ENCODE data around the gene SYNGR1. TPM values are rescaled to one million over a fixed set of nuclear protein-coding genes. Genes with fewer than 3 reads are reported as not detected.

The SYNGR1 gene
- total RNA-seq, 1 donor from 2014 or later: 11.0 TPM

DNA sequence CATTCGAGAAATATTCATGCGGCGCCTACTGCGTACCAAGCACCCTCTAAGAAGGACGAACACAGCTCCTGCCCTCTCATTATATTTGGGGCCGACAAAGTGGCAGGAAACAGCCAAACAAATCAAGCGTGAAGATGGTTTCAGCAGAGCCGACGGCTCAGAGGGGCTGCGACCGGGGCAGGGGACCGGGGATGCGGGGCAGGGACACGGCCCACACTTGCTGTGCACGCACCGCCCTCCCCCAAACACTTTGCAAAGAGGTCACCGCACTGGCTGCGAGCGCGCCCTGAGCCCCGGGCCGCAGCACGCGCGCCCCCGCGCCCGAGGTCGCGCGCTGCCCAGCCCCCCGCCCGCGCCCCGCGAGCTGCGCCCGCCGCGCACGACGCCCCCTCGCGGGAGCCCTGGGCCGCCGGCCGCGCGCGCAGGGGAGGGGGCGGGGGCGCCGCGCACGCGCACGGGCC, 255 bp upstream of the SYNGR1 start:
- Histone ChIP-seq H3K36me3 (no peaks in the 10 kb centered on the region), H3K4me1 (peaks cover 6% of the 10 kb centered on the region), H2AFZ (replicated peaks) (peak overlapping the region; percentile 76), H3K4me3 (peak overlapping the region; percentile 89), H3K27me3 (peaks cover 14% of the 10 kb centered on the region), H3K79me2 (ENCODE audit: low read depth) (no peaks in the 10 kb centered on the region), H3K9ac (no peak overlapping the region), H4K20me1 (ENCODE audit: low read depth) (peaks cover 20% of the 10 kb centered on the region), H3F3A (ENCODE audit: low read depth) (peaks cover 15% of the 10 kb centered on the region), H3K4me2 (peak overlapping the region; percentile 98), H3K27ac (no peak overlapping the region), H3K9me3 (ENCODE audit: low read depth) (no peaks in the 10 kb centered on the region)
- H3K4me1 Mint-ChIP-seq: peaks cover 27% of the 10 kb centered on the region
- TF ChIP-seq EZH2 (IDR thresholded peaks at IDR 0.05) (no peak), EZH2phosphoT487 (IDR thresholded peaks at IDR 0.05) (no peak)
- TF ChIP-seq, protein P1, sequence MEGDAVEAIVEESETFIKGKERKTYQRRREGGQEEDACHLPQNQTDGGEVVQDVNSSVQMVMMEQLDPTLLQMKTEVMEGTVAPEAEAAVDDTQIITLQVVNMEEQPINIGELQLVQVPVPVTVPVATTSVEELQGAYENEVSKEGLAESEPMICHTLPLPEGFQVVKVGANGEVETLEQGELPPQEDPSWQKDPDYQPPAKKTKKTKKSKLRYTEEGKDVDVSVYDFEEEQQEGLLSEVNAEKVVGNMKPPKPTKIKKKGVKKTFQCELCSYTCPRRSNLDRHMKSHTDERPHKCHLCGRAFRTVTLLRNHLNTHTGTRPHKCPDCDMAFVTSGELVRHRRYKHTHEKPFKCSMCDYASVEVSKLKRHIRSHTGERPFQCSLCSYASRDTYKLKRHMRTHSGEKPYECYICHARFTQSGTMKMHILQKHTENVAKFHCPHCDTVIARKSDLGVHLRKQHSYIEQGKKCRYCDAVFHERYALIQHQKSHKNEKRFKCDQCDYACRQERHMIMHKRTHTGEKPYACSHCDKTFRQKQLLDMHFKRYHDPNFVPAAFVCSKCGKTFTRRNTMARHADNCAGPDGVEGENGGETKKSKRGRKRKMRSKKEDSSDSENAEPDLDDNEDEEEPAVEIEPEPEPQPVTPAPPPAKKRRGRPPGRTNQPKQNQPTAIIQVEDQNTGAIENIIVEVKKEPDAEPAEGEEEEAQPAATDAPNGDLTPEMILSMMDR (IDR thresholded peaks at IDR 0.05): no peak
- peaks cover 5% of the 10 kb centered on the region for H3K27me3 Mint-ChIP-seq (ENCODE audit: insufficient read depth, low read depth)
- H3K9me3 Mint-ChIP-seq: no peaks in the 10 kb centered on the region
- no peaks in the 10 kb centered on the region for H3K36me3 Mint-ChIP-seq
- peak overlapping the region; percentile 81 for H3K27ac Mint-ChIP-seq
- H3K4me3 Mint-ChIP-seq: peak overlapping the region; percentile 89
- peak; percentile 88 for DNase-seq (ENCODE audit: low spot score)

DNA sequence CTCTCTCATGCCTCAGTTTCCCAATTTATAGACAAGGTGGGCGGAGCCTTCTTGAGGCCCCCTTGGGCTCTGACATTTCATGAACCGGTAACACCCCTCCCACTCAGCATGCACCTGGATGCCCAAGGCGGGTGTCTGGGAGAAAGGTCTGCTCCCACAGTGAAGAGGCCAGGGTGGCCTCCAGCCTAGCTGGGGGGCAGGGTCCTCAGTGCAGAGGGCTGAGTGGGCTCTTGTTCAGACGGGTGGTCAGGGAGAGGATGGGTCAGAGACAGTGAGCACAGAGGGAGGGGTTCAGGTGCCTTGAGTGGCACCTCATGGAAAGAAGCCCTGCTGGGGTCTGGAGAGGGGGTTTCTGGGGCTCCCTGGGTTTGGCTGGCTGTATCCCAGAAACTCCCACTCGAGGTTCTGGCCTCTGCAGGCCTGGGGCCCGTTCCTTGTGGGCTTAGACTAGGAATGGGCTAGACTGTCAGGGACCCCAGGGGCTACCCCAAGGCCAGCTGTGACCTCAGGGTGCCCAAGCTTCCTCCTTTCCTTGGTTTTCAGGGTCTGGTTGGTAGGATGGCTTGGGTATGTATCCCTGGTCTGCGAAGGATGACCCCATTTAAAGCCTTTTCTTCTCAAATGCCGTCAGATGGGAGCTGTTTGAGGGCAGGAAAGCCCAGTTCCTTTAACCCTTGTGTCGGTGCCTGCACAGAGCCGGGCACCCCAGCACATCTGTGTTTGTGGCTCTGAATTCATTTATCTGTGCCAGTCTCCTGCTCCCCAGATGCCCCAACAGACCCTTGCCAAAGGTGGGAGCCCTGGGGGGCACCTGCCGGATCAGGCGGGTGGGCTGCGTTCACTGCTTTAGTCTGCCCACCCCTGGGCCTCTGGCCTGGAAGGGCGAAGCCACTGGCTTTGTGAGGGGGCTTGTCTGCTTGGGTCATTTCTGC, 1.2 kb downstream of the SYNGR1 start:
- Histone ChIP-seq H4K20me1 (ENCODE audit: low read depth) (peaks cover 20% of the 10 kb centered on the region), H3K27ac (no peak overlapping the region), H3K27me3 (peaks cover 12% of the 10 kb centered on the region), H3K4me1 (peaks cover 6% of the 10 kb centered on the region), H2AFZ (replicated peaks) (peak overlapping the region; percentile 84), H3K4me3 (peak overlapping the region; percentile 89), H3K79me2 (ENCODE audit: low read depth) (no peaks in the 10 kb centered on the region), H3K9ac (no peak overlapping the region), H3K4me2 (peak overlapping the region; percentile 98), H3K9me3 (ENCODE audit: low read depth) (no peaks in the 10 kb centered on the region), H3F3A (ENCODE audit: low read depth) (peaks cover 15% of the 10 kb centered on the region), H3K36me3 (no peaks in the 10 kb centered on the region)
- no peak for DNase-seq (ENCODE audit: low spot score)
- peaks cover 27% of the 10 kb centered on the region for H3K4me1 Mint-ChIP-seq
- H3K27me3 Mint-ChIP-seq (ENCODE audit: insufficient read depth, low read depth): peaks cover 5% of the 10 kb centered on the region
- H3K27ac Mint-ChIP-seq: no peak overlapping the region
- H3K36me3 Mint-ChIP-seq: no peaks in the 10 kb centered on the region
- H3K4me3 Mint-ChIP-seq: peak overlapping the region; percentile 94
- no peaks in the 10 kb centered on the region for H3K9me3 Mint-ChIP-seq
- TF ChIP-seq EZH2 (IDR thresholded peaks at IDR 0.05) (no peak), EZH2phosphoT487 (IDR thresholded peaks at IDR 0.05) (no peak)
- TF ChIP-seq, protein P1 (IDR thresholded peaks at IDR 0.05): no peak

DNA sequence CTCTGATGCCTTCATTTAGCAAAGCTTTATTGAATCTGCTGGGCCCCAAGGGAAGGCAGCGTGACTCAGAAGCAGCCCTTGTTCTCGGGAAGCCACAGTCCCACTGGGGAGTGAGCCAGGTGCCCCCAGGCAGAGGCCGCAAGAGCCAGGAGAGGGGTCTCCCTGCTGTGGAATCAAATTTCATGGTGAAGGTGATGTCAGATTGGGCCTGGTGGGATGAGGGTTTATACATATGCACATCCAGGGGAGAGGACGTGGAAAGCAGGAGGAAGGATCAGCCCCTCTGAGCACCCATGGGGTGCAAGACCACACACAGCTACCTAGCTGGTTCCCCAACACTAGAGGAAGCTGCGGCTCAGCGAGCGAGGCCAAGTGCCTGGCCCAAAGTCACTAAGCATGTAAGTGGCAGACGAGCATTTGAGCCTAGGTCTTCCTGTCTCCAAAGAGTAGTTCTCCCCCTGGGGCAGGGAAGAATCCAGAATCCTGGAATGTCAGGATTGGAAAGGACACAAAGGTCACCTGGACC, 2.0 kb downstream of the SYNGR1 start:
- Histone ChIP-seq H4K20me1 (ENCODE audit: low read depth) (peaks cover 20% of the 10 kb centered on the region), H3K4me1 (peaks cover 6% of the 10 kb centered on the region), H2AFZ (replicated peaks) (no peak overlapping the region), H3K4me3 (no peak overlapping the region), H3K9me3 (ENCODE audit: low read depth) (no peaks in the 10 kb centered on the region), H3F3A (ENCODE audit: low read depth) (peaks cover 15% of the 10 kb centered on the region), H3K9ac (no peak overlapping the region), H3K4me2 (no peak overlapping the region), H3K27me3 (peaks cover 12% of the 10 kb centered on the region), H3K27ac (no peak overlapping the region), H3K36me3 (no peaks in the 10 kb centered on the region), H3K79me2 (ENCODE audit: low read depth) (no peaks in the 10 kb centered on the region)
- H3K4me3 Mint-ChIP-seq: peak overlapping the region; percentile 94
- H3K9me3 Mint-ChIP-seq: no peaks in the 10 kb centered on the region
- H3K36me3 Mint-ChIP-seq: no peaks in the 10 kb centered on the region
- no peak for DNase-seq (ENCODE audit: low spot score)
- peaks cover 7% of the 10 kb centered on the region for H3K27me3 Mint-ChIP-seq (ENCODE audit: insufficient read depth, low read depth)
- H3K27ac Mint-ChIP-seq: peak overlapping the region; percentile 25
- peaks cover 29% of the 10 kb centered on the region for H3K4me1 Mint-ChIP-seq
- TF ChIP-seq EZH2phosphoT487 (IDR thresholded peaks at IDR 0.05): no peak
- no peak for TF ChIP-seq EZH2 (IDR thresholded peaks at IDR 0.05)
- TF ChIP-seq, protein P1 (IDR thresholded peaks at IDR 0.05): no peak
